DOHH2 (cell line): ENCODE measurements around the gene INTU.

Source experiments
- EZH2phosphoT487 ChIP-seq: fragments of 200-600 bp; sonication (generic); IDR thresholded peaks from 2 replicates; pipeline ENCODE4 v1.6.1; 2017; ENCODE audit warnings: borderline replicate concordance, mild to moderate bottlenecking, antibody characterized with exemption, low read length, moderate library complexity, mixed read lengths
- TF ChIP-seq, protein P1 (sequence below): fragments of 200-600 bp; sonication (generic); IDR thresholded peaks from one replicate; pipeline ENCODE4 v1.5.1; 2014; ENCODE audit warnings: antibody characterized with exemption, mild to moderate bottlenecking, low read depth, low read length; ENCODE audit not compliant: poor library complexity, severe bottlenecking

DNA sequence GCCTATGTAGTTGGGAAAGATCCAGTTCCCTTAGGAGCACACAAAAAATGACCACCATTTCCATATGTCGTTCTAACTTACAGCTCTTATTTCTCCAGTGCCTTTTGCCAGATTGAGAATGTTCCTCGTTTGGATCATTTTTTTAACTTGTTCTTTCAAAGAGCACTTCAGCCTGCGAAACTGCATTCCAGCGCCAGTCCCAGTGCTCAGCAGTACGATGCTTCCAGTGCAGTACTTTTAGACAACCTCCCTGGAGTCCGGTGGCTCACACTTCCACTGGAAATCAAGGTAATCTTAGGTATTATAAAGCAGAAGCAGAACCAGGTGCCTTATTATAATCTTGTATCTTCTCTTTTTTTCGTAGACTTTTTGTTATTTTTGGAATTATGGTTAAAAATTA lies 54.8 kb downstream of the INTU start:
- TF ChIP-seq, protein P1, sequence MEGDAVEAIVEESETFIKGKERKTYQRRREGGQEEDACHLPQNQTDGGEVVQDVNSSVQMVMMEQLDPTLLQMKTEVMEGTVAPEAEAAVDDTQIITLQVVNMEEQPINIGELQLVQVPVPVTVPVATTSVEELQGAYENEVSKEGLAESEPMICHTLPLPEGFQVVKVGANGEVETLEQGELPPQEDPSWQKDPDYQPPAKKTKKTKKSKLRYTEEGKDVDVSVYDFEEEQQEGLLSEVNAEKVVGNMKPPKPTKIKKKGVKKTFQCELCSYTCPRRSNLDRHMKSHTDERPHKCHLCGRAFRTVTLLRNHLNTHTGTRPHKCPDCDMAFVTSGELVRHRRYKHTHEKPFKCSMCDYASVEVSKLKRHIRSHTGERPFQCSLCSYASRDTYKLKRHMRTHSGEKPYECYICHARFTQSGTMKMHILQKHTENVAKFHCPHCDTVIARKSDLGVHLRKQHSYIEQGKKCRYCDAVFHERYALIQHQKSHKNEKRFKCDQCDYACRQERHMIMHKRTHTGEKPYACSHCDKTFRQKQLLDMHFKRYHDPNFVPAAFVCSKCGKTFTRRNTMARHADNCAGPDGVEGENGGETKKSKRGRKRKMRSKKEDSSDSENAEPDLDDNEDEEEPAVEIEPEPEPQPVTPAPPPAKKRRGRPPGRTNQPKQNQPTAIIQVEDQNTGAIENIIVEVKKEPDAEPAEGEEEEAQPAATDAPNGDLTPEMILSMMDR: no peak
- no peak for TF ChIP-seq EZH2phosphoT487
